Naive B cell (primary cell): ENCODE measurements around the gene PACRG. TPM values are rescaled to one million over a fixed set of nuclear protein-coding genes. Genes with fewer than 3 reads are reported as not detected.

Experiments used
- ATAC-seq, 2 donors: fragments of 150-1000 bp; cut with Tn5 transposase; 2 replicates each; pipeline ENCODE4 v1.10.0; 2021; ENCODE audit warnings: low read depth in 2 of 2, mild to moderate bottlenecking in 2 of 2, moderate library complexity in 2 of 2
- DNase-seq: peaks from one replicate; pipeline ENCODE4 v3.0.0; 2022
- H3K27ac Mint-ChIP-seq, 6 donors: one replicate each; pipeline ENCODE4 v1.8.0; 2020 to 2022; ENCODE audit warnings: mild to moderate bottlenecking in 6 of 6, mixed read lengths in 6 of 6, moderate library complexity in 5 of 6, inconsistent platforms in 2 of 6
- H3K27me3 Mint-ChIP-seq, 3 donors: one replicate each; pipeline ENCODE4 v1.8.0; 2021 to 2022; ENCODE audit warnings: mixed read lengths in 3 of 3, mild to moderate bottlenecking in 1 of 3
- H3K36me3 Mint-ChIP-seq, 2 donors: one replicate each; pipeline ENCODE4 v1.8.0; 2020 to 2022; ENCODE audit warnings: mixed read lengths in 2 of 2, inconsistent platforms in 1 of 2, mild to moderate bottlenecking in 1 of 2
- H3K4me1 Mint-ChIP-seq, 3 donors: one replicate each; pipeline ENCODE4 v1.8.0; 2020 to 2022; ENCODE audit warnings: mixed read lengths in 3 of 3, inconsistent platforms in 1 of 3, mild to moderate bottlenecking in 1 of 3, moderate library complexity in 1 of 3
- H3K4me3 Mint-ChIP-seq, 8 donors: one replicate each; pipeline ENCODE4 v1.8.0; 2020 to 2022; ENCODE audit warnings: mild to moderate bottlenecking in 8 of 8, mixed read lengths in 8 of 8, moderate library complexity in 8 of 8, inconsistent platforms in 2 of 8
- H3K9me3 Mint-ChIP-seq, 7 donors: one replicate each; pipeline ENCODE4 v1.8.0; 2020 to 2022; ENCODE audit warnings: mixed read lengths in 7 of 7, mild to moderate bottlenecking in 5 of 7, inconsistent platforms in 2 of 7, moderate library complexity in 1 of 7
- polyA plus RNA-seq, 6 donors: library from polyadenylated mRNA; unstranded; fragments of 300-500 nt; fragmentation: Illumina TruSeq; gene quantifications; one replicate each; pipeline ENCODE4 v1.2.3, GENCODE V29; 2021; ENCODE audit warnings: low read depth in 6 of 6

Gene PACRG
- polyA plus RNA-seq, 6 donors from 2014 or later = not detected

DNA sequence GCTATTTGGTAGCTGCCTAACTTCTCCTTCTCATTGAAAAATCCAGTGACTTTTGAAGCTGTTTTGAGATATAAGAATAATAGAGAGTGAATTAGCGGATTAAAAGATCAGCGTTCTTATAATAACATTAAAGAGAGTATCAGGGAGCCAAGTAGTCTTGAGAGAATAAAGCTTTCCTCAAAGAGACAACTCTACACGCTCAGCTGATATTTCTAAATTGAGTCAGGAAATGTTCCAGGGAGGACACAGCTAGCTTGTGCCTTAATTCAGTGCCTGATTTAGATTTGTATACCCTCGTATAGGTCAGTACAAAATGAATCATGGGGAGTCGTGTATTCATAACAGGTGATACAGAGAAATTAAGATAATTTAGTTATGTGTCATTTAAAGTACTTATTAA is 611.7 kb downstream of the PACRG start:
- ATAC-seq = no peak
- peaks cover 0 to 5% (median 0%) of the 10 kb centered on the region in 3 donors for H3K4me1 Mint-ChIP-seq
- no peaks in the 10 kb centered on the region for H3K9me3 Mint-ChIP-seq
- H3K27me3 Mint-ChIP-seq = peaks cover 16 to 34% (median 23%) of the 10 kb centered on the region in 3 donors
- H3K36me3 Mint-ChIP-seq = peaks cover 0 to 6% of the 10 kb centered on the region in 2 donors
- no peak overlapping the region for H3K4me3 Mint-ChIP-seq
- H3K27ac Mint-ChIP-seq = no peak overlapping the region
- DNase-seq = no peak

- Mint-ChIP-seq H3K36me3 (peaks cover 0 to 6% of the 10 kb centered on the region in 2 donors), H3K9me3 (no peaks in the 10 kb centered on the region), H3K27me3 (peaks cover 9 to 29% (median 16%) of the 10 kb centered on the region in 3 donors), H3K27ac (no peak overlapping the region), H3K4me3 (no peak overlapping the region), H3K4me1 (peaks cover 0 to 5% (median 0%) of the 10 kb centered on the region in 3 donors)
- ATAC-seq = no peak
- DNase-seq = no peak
Observed at GRCh38 chr6:163340201-163340887, 612.6 kb downstream of the PACRG start.

DNA sequence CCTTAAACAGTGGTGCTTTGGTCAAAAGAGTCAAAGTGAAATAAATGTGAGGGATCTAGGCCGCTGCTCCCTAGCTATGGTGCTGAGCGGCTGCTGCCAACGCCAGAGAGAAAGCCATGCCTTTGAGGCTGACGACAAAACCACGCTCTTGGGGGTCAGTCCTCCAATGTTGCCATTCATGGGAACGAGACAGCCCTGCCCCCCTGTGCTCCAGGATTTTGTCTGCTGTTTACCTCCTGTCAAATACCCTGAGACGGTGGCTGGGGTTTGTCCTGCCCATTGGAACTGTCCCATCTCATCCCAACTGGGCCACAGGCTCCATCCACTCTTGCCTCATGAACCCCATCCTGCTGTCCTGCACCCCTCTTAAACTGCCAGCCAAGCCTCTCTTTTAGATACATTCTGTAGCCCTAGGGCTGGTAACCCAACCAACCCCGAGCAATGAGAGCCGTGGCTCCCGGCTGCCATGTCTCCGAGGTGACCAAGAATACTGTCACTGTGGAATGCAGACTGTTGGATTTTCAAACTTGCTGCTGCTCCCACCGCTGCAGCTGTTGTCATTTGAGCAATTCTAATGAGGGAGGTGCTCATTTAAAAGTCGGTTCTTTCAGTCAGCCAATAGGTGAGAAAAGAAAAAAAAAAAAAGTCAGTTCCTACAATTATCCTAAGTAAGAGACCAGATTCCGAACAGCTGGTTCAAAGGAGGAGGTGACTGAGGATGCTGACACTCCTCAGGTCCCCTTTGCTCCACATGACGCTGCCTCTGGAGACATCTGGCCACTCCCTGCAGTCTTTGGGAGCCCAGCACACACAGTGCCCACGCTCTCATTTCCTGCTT is 613.7 kb downstream of the PACRG start:
- Mint-ChIP-seq H3K27me3 (peaks cover 4 to 19% (median 6%) of the 10 kb centered on the region in 3 donors), H3K9me3 (no peaks in the 10 kb centered on the region), H3K4me3 (no peak overlapping the region), H3K36me3 (peaks cover 0 to 4% of the 10 kb centered on the region in 2 donors), H3K27ac (no peak overlapping the region), H3K4me1 (peaks cover 0 to 3% (median 0%) of the 10 kb centered on the region in 3 donors)
- ATAC-seq (no peak), DNase-seq (no peak)

- DNase-seq = no peak
- ATAC-seq = no peak
- Mint-ChIP-seq H3K27ac (peak overlapping the region in 1 of 6 donors; percentile 40), H3K9me3 (no peaks in the 10 kb centered on the region), H3K4me1 (no peaks in the 10 kb centered on the region), H3K27me3 (peaks cover 0 to 11% (median 0%) of the 10 kb centered on the region in 3 donors), H3K4me3 (no peak overlapping the region), H3K36me3 (no peaks in the 10 kb centered on the region)
Observed at GRCh38 chr6:163342571-163343539, 615.1 kb downstream of the PACRG start.

DNA sequence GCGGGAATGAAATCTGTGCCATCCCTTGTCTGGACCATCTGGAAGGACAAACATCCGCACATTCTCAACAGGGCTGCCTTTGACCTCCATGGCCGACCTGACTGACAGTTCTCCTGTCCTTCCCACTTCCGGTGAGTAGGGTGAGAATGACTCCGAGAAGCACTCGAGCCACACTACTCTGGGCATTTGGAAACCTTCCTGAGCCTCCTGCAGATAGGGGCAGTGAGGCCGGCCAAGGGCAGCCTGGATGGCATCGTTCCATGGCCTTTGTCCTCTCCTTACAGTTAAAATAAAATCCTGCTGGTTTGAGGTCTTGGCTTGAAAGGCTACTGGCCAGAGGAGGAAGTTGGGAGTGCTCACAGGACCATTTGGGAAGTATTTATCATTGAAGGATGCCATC is 615.8 kb downstream of the PACRG start:
- H3K9me3 Mint-ChIP-seq = no peaks in the 10 kb centered on the region

GRCh38 chr6:163344411-163344810 is 616.6 kb downstream of the PACRG start:
- H3K27ac Mint-ChIP-seq = no peak overlapping the region
- ATAC-seq (no peak), DNase-seq (no peak)
- no peaks in the 10 kb centered on the region for H3K36me3 Mint-ChIP-seq
- no peaks in the 10 kb centered on the region for H3K4me1 Mint-ChIP-seq
- H3K9me3 Mint-ChIP-seq = no peaks in the 10 kb centered on the region
- peaks cover 0 to 7% (median 0%) of the 10 kb centered on the region in 3 donors for H3K27me3 Mint-ChIP-seq
- H3K4me3 Mint-ChIP-seq = no peak overlapping the region

More for the DNA sequence above, 615.8 kb downstream of the PACRG start:
- no peak for ATAC-seq
- H3K27ac Mint-ChIP-seq = no peak overlapping the region
- H3K36me3 Mint-ChIP-seq = no peaks in the 10 kb centered on the region
- no peaks in the 10 kb centered on the region for H3K4me1 Mint-ChIP-seq
- no peak overlapping the region for H3K4me3 Mint-ChIP-seq
- no peak for DNase-seq
- peaks cover 0 to 7% (median 0%) of the 10 kb centered on the region in 3 donors for H3K27me3 Mint-ChIP-seq

GRCh38 chr6:163345931-163346330 is 618.2 kb downstream of the PACRG start:
- Mint-ChIP-seq H3K27ac (no peak overlapping the region), H3K4me3 (no peak overlapping the region), H3K4me1 (no peaks in the 10 kb centered on the region), H3K27me3 (peaks cover 0 to 3% (median 0%) of the 10 kb centered on the region in 3 donors), H3K9me3 (no peaks in the 10 kb centered on the region), H3K36me3 (no peaks in the 10 kb centered on the region)
- ATAC-seq (no peak), DNase-seq (no peak)

DNA sequence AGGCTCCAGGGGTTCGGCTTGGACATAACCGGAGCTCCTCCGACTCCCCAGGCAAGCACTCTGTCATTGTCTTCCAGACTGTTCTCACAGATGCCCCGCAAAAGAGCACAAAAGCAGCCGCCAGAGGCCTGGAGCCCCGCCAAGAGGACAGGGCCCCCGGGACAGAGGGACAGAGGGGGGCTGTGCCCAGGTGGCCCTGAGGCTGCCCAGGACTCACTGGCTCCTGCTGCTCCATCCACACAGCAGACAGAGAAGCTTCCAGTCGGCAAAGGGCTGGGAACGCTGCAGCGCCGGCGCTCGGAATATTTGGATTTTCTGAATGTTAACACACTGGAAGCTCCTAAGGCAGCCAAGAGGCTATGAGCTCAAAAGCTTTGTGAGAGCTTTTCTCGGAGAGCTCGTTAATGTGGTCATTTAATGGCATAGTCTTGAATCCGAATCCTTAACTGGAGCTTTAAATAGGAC is 618.8 kb downstream of the PACRG start:
- H3K9me3 Mint-ChIP-seq = no peaks in the 10 kb centered on the region

GRCh38 chr6:163347021-163347446 is 619.3 kb downstream of the PACRG start:
- Mint-ChIP-seq H3K4me3 (no peak overlapping the region), H3K27me3 (peaks cover 0 to 5% (median 3%) of the 10 kb centered on the region in 3 donors), H3K9me3 (no peaks in the 10 kb centered on the region), H3K4me1 (no peaks in the 10 kb centered on the region), H3K36me3 (no peaks in the 10 kb centered on the region), H3K27ac (no peak overlapping the region)
- DNase-seq = no peak
- ATAC-seq = no peak

More for the DNA sequence above, 618.8 kb downstream of the PACRG start:
- ATAC-seq (no peak), DNase-seq (no peak)
- H3K27me3 Mint-ChIP-seq = peaks cover 0 to 5% (median 3%) of the 10 kb centered on the region in 3 donors
- peak overlapping the region in 1 of 8 donors; percentile 70 for H3K4me3 Mint-ChIP-seq
- H3K27ac Mint-ChIP-seq = no peak overlapping the region
- H3K36me3 Mint-ChIP-seq = no peaks in the 10 kb centered on the region
- H3K4me1 Mint-ChIP-seq = no peaks in the 10 kb centered on the region

- no peaks in the 10 kb centered on the region for H3K4me1 Mint-ChIP-seq
- H3K4me3 Mint-ChIP-seq = no peak overlapping the region
- DNase-seq (no peak), ATAC-seq (no peak)
- no peaks in the 10 kb centered on the region for H3K9me3 Mint-ChIP-seq
- no peak overlapping the region for H3K27ac Mint-ChIP-seq
- H3K27me3 Mint-ChIP-seq = peaks cover 0 to 5% (median 3%) of the 10 kb centered on the region in 3 donors
- H3K36me3 Mint-ChIP-seq = no peaks in the 10 kb centered on the region
Observed at GRCh38 chr6:163348789-163349680, 621.3 kb downstream of the PACRG start.

GRCh38 chr6:163349696-163350095 is 621.9 kb downstream of the PACRG start:
- no peaks in the 10 kb centered on the region for H3K36me3 Mint-ChIP-seq
- H3K4me1 Mint-ChIP-seq = peaks cover 2 to 4% (median 3%) of the 10 kb centered on the region in 3 donors
- ATAC-seq = no peak
- peak overlapping the region in 1 of 6 donors; percentile 4 for H3K27ac Mint-ChIP-seq
- H3K9me3 Mint-ChIP-seq = no peaks in the 10 kb centered on the region
- no peak for DNase-seq
- peaks cover 0 to 5% (median 5%) of the 10 kb centered on the region in 3 donors for H3K27me3 Mint-ChIP-seq
- H3K4me3 Mint-ChIP-seq = no peak overlapping the region

DNA sequence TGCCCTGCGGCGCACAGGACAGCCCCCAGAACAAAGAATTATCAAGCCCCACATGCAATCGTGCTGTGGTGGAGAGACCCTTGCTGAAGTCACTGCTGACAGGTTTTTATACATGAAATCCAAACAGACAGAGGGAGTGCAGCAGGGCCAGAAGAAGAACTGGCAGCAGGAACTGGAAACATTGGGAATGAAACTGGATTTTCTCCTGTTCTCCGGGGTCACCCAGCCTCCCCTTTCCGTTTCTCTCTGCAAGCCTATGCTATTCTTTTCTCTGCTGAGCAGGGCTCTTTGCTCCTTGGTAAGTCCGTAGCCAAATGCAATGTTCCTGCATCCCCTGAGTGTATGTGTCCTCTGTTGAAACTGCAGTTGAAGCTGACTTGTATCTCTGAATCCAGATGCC is 623.2 kb downstream of the PACRG start:
- peaks cover 0 to 8% (median 5%) of the 10 kb centered on the region in 3 donors for H3K27me3 Mint-ChIP-seq
- no peaks in the 10 kb centered on the region for H3K9me3 Mint-ChIP-seq
- H3K36me3 Mint-ChIP-seq = no peaks in the 10 kb centered on the region
- peaks cover 9 to 16% (median 12%) of the 10 kb centered on the region in 3 donors for H3K4me1 Mint-ChIP-seq
- DNase-seq (no peak), ATAC-seq (no peak)
- H3K27ac Mint-ChIP-seq = no peak overlapping the region
- no peak overlapping the region for H3K4me3 Mint-ChIP-seq
